ENCODE results near the gene SEMA5A. TPM values are rescaled to one million over a fixed set of nuclear protein-coding genes. Genes with fewer than 3 reads are reported as not detected.

SEMA5A gene
- total RNA-seq, 1 donor from 2014 or later, result 1.6 TPM

DNA sequence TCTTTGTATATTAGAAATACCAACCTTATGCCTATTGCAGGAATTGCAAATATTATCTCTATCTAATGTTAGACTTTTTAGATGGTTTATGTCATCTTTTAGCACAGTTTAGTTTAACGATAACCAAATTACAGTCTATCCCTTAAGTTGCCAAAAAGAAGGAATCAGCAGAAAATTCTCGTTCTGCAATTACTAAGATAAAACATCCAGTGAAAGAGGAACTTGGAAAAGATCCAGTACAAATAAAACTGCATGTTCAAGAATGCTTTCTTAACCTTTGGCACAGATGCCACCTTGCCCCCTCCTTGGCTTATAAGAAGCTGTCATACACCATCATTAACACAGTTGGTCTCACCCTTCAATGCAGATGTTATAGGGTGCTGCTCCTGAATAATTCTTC is 124.0 kb downstream of the SEMA5A start:
- Histone ChIP-seq H3K36me3 (ENCODE audit: control insufficient read depth, insufficient read depth, low read length) (no peaks in the 10 kb centered on the region), H3K4me3 (ENCODE audit: low read depth, low read length) (no peak overlapping the region), H3K27me3 (ENCODE audit: control insufficient read depth, insufficient read depth, low read length) (no peaks in the 10 kb centered on the region)
- DNase-seq (ENCODE audit: low read depth) (peak; percentile 17), FAIRE-seq (no peak)
- TF ChIP-seq, protein P1, sequence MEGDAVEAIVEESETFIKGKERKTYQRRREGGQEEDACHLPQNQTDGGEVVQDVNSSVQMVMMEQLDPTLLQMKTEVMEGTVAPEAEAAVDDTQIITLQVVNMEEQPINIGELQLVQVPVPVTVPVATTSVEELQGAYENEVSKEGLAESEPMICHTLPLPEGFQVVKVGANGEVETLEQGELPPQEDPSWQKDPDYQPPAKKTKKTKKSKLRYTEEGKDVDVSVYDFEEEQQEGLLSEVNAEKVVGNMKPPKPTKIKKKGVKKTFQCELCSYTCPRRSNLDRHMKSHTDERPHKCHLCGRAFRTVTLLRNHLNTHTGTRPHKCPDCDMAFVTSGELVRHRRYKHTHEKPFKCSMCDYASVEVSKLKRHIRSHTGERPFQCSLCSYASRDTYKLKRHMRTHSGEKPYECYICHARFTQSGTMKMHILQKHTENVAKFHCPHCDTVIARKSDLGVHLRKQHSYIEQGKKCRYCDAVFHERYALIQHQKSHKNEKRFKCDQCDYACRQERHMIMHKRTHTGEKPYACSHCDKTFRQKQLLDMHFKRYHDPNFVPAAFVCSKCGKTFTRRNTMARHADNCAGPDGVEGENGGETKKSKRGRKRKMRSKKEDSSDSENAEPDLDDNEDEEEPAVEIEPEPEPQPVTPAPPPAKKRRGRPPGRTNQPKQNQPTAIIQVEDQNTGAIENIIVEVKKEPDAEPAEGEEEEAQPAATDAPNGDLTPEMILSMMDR (IDR thresholded peaks at IDR 0.05; ENCODE audit: insufficient read depth, low read length, severe bottlenecking), result no peak

DNA sequence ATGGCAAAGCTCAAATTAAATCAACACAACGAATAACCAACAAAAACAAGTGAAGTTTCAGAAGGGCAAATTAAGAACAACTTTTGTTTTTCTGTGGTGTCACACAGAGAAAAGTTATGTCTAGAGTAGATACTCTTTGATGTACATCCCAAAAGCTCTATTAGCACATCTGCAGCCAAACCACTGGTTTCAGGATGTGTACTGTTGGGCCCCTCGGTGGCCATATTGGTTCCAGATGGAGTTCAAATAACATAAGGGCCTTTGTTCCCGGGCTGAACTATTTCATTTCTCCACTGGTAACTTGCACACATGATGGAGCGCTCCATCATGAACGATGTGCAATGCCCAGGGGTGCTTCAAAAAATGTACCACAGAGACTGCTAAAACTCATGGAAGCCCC is 126.1 kb downstream of the SEMA5A start:
- H3K4me3 ChIP-seq (ENCODE audit: low read depth, low read length), result no peak overlapping the region
- TF ChIP-seq, protein P1 (IDR thresholded peaks at IDR 0.05; ENCODE audit: insufficient read depth, low read length, severe bottlenecking), result no peak
- H3K36me3 ChIP-seq (ENCODE audit: control insufficient read depth, insufficient read depth, low read length), result no peaks in the 10 kb centered on the region
- H3K27me3 ChIP-seq (ENCODE audit: control insufficient read depth, insufficient read depth, low read length), result no peaks in the 10 kb centered on the region
- FAIRE-seq (no peak), DNase-seq (ENCODE audit: low read depth) (no peak)

DNA sequence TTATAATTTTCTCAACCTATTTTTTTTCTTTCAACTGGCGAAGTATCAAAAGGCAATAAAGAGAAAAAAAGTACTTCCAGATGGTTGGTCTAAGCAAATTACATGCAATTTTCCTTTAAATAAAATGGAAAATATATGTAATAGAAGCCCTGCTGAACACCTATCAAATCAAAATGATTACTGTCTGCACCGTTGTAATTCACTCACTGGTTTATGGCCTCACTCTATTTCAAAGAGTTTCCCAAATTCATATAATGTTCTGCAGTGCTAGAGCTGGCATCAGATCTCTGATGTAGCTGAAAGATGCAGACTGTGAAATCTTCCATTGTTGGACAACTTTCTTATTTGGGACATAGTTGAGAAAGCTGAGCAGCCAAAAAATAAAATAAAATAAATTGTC is 130.3 kb downstream of the SEMA5A start:
- FAIRE-seq (no peak), DNase-seq (ENCODE audit: low read depth) (no peak)
- no peak overlapping the region for H3K4me3 ChIP-seq (ENCODE audit: low read depth, low read length)
- H3K27me3 ChIP-seq (ENCODE audit: control insufficient read depth, insufficient read depth, low read length), result no peaks in the 10 kb centered on the region
- H3K36me3 ChIP-seq (ENCODE audit: control insufficient read depth, insufficient read depth, low read length), result no peaks in the 10 kb centered on the region
- TF ChIP-seq, protein P1 (IDR thresholded peaks at IDR 0.05; ENCODE audit: insufficient read depth, low read length, severe bottlenecking), result no peak

DNA sequence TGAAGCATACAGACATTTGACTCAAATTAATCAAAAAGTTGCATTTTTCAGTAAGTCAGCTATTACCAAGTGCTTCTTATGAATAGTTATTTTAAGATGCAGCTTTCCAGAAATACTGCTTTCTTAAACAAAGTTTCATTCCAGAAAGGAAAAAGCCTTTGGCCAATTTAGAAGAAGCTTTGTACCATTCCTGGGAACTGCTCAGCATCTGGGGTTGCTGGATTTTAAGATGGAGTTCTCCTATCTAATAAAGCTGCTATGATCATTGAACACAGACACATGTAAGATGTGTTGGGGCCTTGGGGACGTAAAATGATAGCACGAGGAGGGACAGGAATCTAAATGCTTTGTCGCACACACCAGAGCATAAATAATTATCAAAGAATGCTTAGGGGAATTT is 130.8 kb downstream of the SEMA5A start:
- DNase-seq (ENCODE audit: low read depth), result no peak
- H3K4me3 ChIP-seq (ENCODE audit: low read depth, low read length), result no peak overlapping the region
- TF ChIP-seq, protein P1 (IDR thresholded peaks at IDR 0.05; ENCODE audit: insufficient read depth, low read length, severe bottlenecking), result no peak
- FAIRE-seq, result no peak
- no peaks in the 10 kb centered on the region for H3K27me3 ChIP-seq (ENCODE audit: control insufficient read depth, insufficient read depth, low read length)
- no peaks in the 10 kb centered on the region for H3K36me3 ChIP-seq (ENCODE audit: control insufficient read depth, insufficient read depth, low read length)

DNA sequence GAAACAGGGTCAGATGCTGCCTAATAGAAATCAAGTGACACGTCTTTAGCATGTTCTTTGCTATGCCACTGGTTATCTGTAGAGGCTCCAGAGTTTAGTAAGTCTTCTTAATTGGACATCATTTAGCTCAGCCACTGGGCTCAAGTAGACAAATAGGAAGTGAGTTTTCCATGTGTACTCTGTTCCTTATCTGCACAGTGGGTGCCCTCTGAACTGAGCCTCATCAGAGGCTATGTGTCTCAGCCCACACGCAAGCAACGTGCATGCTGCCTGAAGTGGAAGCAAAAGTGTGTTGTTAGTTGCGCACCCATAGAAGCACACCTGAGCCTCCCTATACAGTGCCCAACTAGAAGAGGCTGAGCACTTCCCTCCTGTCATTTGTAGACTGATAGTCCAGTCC is 134.7 kb downstream of the SEMA5A start:
- H3K27me3 ChIP-seq (ENCODE audit: control insufficient read depth, insufficient read depth, low read length), result no peaks in the 10 kb centered on the region
- FAIRE-seq (no peak), DNase-seq (ENCODE audit: low read depth) (no peak)
- TF ChIP-seq, protein P1 (IDR thresholded peaks at IDR 0.05; ENCODE audit: insufficient read depth, low read length, severe bottlenecking), result no peak
- H3K36me3 ChIP-seq (ENCODE audit: control insufficient read depth, insufficient read depth, low read length), result no peaks in the 10 kb centered on the region
- H3K4me3 ChIP-seq (ENCODE audit: low read depth, low read length), result no peak overlapping the region

DNA sequence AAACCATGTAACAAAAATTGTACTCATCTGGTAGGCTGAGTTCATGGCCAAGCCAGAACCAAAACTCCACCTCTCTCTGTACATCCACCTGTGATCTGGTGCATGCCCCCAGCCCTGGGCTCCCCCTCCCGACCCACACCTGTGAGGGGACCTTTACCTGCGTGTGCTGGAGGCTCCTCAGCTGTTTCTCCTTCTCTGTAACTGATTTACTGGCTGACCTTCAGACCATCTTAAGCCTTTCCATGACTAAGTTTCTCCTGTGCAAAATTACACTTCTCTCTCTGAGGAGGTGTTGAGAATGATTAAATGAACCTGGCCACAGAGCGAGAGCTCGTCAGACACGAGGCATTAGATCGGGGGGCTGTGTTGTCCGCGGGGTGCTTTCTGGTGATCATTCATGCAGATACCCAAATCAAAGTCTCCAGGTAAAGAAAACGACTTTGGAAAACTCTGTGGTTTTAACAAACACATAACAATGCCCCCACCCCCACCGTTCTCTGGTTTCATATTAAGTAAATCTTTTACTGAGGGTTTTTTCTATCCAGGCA is 136.4 kb downstream of the SEMA5A start:
- DNase-seq (ENCODE audit: low read depth) (peak; percentile 10), FAIRE-seq (no peak)

More for the DNA sequence above, 136.4 kb downstream of the SEMA5A start:
- TF ChIP-seq, protein P1 (IDR thresholded peaks at IDR 0.05; ENCODE audit: insufficient read depth, low read length, severe bottlenecking), result no peak
- no peaks in the 10 kb centered on the region for H3K36me3 ChIP-seq (ENCODE audit: control insufficient read depth, insufficient read depth, low read length)
- no peaks in the 10 kb centered on the region for H3K27me3 ChIP-seq (ENCODE audit: control insufficient read depth, insufficient read depth, low read length)
- no peak overlapping the region for H3K4me3 ChIP-seq (ENCODE audit: low read depth, low read length)

Measured in bronchial epithelial cell (primary cell).